Glomerular endothelial cell (primary cell): ENCODE measurements around the gene TPCN1. TPM values are rescaled to one million over a fixed set of nuclear protein-coding genes. Genes with fewer than 3 reads are reported as not detected.

Source experiments
- DNase-seq: peaks from one replicate; pipeline ENCODE4 v3.0.0-alpha.2; 2011; ENCODE audit warnings: low read depth, low spot score; ENCODE audit errors: extremely low read depth
- total RNA-seq: library from RNA; depleted of rRNA; stranded (reverse); fragments of >200 nt; gene quantifications from 2 replicates; pipeline ENCODE4 v1.2.3, GENCODE V29; 2015

The TPCN1 gene
- total RNA-seq, 1 donor from 2014 or later = 28.1 TPM

- DNase-seq = no peak
Observed at GRCh38 chr12:113257564-113257963, 36.3 kb downstream of the TPCN1 start.

GRCh38 chr12:113260127-113260526 lies 38.9 kb downstream of the TPCN1 start:
- DNase-seq = no peak

DNA sequence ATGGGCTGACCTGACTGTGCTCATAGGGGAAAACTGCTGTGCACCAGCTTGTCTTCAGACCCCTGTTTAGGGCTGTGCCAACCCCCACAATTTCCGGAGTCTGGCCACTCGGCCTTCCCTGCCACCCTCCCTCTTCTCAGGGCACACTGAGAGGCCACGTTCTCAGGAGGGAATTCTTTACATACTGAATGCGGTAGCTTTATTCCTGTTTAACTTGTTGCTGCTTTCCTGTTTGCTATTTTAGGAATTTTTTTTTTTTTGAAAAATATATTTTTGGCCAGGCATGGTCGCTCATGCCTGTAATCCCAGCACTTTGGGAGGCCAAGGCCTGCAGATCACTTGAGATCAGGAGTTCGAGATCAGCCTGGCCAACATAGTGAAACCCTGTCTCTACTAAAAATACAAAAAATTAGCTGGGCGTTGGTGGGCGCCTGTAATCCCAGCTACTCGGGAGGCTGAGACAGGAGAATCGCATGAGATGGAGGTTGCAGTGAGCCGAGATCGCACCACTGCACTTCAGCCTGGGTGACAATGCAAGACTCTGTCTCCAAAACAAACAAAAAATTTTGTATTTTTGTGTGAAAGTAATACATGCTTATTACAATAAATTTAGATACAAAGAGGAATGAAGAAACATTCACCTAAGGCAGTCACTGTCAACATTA lies 39.5 kb downstream of the TPCN1 start:
- no peak for DNase-seq

GRCh38 chr12:113261847-113262470 lies 40.7 kb downstream of the TPCN1 start:
- DNase-seq = no peak

- DNase-seq = no peak
Observed at GRCh38 chr12:113262710-113263109, 41.4 kb downstream of the TPCN1 start.

DNA sequence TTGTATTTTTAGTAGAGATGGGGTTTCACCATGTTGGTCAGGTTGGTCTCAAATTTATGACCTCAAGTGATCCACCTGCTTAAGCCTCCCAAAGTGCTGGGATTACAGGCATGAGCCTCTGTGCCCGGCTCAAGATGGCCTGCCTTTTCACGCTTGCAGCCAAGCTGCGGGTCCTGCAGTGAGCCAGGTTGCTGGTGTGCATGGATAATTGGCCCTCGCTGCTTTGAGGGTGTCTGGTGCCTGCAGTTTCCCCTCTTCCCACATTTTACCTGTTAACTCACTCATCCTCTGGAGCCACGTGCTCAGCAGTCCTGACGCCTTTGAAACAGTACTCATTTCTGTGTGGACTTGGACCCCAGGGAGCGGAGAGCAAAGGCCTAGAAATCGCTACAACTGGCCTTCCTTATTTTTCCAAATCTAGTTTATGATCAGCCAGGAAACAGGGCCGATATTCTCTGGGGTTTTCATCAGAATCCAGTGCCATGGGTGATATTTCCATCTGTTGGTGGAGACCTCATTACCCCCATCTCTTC lies 42.2 kb downstream of the TPCN1 start:
- no peak for DNase-seq

DNA sequence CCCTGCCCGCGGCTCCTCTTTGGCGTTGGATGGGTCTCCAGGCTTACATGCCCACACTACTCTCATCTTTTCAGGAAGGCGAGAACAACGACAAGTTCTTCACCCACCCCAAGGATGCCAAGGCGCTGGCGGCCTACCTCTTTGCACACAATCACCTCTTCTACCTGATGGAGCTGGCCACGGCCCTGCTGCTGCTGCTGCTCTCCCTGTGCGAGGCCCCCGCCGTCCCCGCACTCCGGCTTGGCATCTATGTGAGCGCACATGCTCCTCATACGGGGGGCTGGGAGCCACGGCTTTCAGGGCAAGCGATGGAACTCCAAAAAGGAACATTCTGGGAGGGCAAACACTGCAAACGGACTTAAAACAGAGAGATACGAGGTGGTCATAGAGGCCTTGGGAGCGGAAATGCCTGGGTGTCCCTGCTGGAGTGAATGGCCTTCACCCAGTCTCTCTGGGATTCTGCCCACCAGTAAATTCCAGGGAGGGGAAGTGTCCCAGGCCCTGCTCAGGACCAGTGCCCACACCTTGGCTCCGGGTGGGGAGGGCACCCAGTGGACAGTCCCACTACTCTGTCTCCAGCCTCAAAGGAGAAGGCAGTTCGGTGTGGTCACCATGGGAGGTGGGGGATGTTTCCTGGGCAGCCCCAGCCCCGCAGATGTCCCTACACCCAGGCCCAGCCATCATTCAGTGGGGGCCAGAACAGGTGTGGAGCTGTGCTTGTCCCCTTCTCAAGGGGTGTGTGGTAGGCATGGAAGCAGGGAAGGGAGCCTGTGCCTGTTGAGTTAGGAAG lies 45.0 kb downstream of the TPCN1 start:
- DNase-seq = no peak

GRCh38 chr12:113267621-113268020 lies 46.4 kb downstream of the TPCN1 start:
- DNase-seq = no peak

- no peak for DNase-seq
Observed at GRCh38 chr12:113268136-113268535, 46.9 kb downstream of the TPCN1 start.

GRCh38 chr12:113268621-113269020 lies 47.4 kb downstream of the TPCN1 start:
- DNase-seq = no peak

GRCh38 chr12:113269257-113269943 lies 48.1 kb downstream of the TPCN1 start:
- no peak for DNase-seq

DNA sequence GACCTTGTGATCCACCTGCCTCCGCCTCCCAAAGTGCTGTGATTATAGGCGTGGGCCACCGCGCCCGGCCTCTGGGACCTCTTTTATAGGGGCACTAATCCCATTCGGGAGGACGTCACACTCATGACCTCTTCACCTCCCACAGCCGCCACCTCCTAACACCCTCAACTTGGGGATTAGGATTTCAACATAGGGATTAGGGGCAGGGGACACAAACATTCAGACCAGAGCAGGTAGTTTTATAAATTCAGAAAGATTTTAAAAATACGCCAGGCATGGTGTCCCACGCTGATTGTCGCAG lies 49.4 kb downstream of the TPCN1 start:
- no peak for DNase-seq

DNA sequence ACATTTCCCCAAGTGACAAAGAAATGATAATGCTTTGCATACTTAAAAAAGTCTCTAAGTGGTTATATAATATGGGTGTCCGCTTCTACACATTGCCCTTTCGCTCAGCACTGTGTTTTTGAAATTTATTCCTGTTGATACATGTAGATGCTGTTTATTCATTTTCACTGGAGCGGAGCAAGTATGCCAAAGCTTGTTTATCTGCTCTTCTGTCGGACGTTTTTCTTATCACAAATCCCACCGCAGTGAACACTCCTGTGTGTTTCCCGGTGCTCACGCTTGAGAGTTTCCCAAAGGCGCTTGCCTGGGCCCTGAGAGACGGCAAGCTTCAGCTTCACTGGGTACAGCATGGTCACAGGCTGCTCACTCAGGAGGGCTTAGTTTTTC lies 50.2 kb downstream of the TPCN1 start:
- DNase-seq = no peak

DNA sequence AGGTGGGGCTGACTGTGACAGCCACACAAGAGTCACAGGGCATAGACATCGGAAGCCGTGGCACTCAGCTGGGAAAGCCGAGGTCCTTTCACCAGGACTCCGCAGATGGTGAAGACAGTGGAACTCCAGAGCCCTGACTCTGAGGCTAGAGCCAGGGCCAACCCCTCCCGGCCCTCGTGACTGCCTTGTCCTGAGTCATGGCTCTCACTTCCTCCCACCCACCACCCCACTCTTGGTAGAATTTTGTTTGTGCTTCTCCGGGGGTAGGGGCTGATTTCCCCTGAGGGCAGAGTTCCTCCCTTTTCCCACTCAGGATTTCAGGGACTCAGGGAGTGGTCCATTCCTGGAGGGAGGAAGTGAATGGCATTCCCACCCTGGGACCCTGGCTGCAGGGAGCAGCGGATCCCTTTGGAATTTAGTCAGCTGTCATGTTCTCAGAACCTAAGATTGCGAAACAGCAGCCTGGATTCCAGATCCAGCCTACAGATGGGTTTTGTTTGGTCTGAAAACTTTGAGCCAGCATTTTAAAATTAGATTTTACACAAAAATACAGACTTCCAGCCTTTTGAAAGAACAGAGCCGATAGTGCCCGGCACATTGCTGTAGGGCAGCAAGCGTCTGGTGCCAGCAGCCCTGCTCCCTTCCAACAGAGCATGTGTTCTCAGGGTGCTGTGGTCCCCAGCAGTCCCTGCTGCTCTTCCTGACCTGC lies 50.7 kb downstream of the TPCN1 start:
- DNase-seq = no peak

DNA sequence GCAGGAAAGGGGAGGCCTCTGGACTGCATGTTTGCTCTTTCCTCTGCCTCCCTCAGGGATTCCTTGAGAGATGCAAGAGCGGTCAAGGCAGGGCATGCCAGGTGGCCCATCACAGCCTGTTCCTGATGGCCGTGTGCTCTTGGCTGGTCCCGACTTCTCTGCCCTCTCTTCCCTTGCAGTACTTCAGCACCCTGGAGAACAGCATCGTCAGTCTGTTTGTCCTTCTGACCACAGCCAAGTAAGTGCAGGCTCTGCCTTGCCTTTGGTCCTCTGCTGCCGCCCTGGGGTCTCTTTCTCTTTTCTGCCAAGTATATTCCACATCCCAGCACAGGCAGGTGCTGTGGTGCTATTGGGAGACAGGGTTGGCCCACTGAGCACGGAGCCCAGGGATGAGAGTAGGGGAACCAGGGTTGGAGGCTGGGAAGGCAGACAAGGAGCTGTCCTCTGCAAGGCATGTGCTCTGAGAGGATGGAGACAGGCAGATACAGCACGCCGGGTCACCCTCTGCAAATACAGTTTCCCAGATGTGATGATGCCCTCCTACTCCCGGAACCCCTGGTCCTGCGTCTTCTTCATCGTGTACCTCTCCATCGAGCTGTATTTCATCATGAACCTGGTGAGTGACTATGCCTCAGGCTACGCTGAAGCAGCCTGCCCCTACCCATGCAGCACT lies 51.9 kb downstream of the TPCN1 start:
- DNase-seq = no peak

DNA sequence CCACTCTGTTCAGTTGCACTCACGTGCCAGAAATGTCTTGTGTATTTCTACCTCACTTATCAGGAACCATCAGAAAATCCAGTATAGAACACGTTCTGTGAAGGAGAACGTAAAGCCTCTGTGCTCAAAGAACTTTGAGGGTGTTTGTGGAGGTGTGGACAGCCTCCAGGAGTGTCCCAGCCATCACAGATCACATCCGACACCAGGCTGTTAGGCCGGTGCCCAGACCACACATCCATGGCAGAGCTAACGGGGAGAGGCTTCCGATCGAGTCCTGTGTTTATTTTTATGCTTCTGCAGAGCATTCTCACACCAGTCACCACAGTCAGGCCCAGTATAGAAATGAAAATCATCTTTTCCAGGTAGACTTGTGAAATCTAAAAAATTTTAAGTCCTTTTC lies 53.6 kb downstream of the TPCN1 start:
- no peak for DNase-seq

DNA sequence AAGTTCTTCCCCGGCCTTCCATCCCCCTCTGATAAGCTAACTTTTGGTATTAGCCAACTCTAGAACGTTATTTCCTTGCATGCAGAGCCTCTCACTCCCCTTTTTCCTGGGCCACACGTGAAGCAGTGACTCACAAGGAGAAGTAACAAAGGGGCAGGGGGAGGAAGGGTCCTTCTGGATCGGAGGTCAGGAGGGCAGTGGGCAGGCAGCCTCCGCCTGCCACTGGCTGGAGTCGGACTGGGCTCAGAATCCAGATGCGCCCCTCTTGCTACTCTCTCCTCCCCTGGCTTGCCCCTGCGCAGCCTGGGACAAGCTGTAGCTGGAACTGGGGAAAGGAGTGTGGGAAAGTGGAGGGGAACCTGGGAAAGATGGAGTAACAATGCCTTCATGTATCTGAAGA lies 55.0 kb downstream of the TPCN1 start:
- DNase-seq = no peak

- no peak for DNase-seq
Observed at GRCh38 chr12:113276946-113277500, 55.8 kb downstream of the TPCN1 start.

DNA sequence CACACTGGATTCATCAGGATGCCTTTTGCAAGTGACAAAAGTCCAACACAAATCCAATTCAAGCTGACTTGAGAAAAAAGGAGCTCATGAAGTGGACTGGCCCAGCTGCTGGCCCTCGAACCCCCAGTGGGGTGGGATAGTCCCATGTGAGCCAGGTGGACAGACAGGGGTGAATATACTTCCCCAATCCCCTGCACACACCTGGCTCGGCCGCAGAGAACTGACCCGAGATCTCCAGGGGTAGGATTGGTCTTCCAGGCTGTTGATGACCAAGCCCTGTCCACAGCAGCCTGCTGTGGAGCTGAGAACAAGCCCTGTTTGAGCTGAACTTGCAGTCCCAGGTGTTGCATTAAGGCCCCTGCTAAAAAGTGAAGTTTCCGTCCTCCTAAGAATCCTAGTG lies 56.2 kb downstream of the TPCN1 start:
- no peak for DNase-seq

- no peak for DNase-seq
Observed at GRCh38 chr12:113278141-113278540, 56.9 kb downstream of the TPCN1 start.
